Stimulated activated CD4-positive, alpha-beta T cell treated with anti-CD3 and anti-CD28 coated beads, Interleukin-15, amount 100 ng/mL, for 1 hour (primary cell): ENCODE measurements around the gene ACTR3.
A peak's percentile ranks its signal among the peaks of the same experiment; 100 is the strongest.
"Not testable (repeated sequence)": the region's sequence is repeated elsewhere in the genome, so short reads cannot be mapped to it uniquely, and the experiment has no call there.

ENCODE experiments used
- DNase-seq, 2 donors: peaks; one replicate each; pipeline ENCODE4 v3.0.0-alpha.2; 2020; ENCODE audit warnings: low read depth in 1 of 2, low spot score in 1 of 2

ACTR3 gene

DNA sequence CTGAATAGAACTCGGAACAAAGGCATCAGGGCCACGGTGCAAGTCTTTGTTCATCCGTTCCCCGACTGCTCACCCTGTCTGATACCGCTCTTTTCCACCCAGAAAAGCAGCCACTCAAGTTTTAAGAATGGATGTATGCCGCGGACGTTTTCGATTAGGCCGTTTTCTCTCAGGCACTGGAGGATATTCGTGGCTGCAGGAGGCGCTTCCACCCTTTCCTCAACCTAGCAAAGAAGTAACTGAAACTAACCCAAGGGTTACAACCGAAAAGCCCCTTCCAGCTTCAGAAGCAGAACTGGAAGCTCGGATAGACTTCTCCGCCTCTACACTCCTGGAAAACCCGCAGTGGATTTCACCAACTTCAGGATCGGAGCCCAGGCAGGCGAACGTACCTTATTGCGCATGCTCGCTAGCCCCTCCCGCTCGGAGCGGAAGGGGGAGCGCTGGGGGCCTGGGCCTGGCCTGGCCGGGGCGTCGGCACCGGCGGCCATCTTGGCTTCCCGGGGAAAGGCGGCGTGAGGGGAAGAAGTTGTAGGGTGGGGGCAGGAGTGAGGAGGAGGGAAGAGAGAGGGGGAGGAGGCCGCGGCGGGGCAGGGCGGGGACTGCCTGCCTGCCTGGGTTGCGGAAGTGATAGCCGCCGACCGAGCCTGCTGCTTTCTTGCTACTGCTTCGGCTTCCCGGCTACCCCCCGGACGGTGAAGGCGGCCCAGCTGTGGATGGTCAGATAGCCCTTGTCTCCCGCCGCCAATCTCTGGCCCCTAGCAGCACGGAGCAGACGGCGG, at the start of gene ACTR3:
ACTR3 (plus strand) TSS at position 619 of the 782 bp plus-strand sequence. CDS start 191 bp downstream, outside the sequence.
- DNase-seq: peak; percentile 94 to 97

DNA sequence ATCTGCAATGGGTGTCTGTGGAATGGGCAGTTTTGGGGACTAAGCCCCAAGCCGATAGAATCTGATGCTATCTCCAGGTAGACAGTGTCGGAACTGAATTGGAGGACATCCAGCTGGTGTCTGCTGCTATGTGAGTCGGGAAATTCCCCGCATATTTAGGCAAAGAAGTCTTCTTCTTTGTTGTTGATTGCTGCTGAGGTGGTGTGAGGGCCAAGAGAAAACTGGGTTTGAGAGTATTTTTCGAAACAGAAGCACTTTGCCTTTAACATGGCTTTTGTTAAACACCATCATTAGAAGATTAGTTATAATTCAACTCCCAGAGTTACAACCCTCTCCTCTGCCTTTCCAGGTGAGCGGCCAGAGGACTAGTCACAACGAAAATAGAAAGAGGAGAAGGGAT, 49.4 kb upstream of the ACTR3 start:
- no peak for DNase-seq

GRCh38 chr2:113842919-113843736, 46.8 kb upstream of the ACTR3 start:
- no peak for DNase-seq

DNA sequence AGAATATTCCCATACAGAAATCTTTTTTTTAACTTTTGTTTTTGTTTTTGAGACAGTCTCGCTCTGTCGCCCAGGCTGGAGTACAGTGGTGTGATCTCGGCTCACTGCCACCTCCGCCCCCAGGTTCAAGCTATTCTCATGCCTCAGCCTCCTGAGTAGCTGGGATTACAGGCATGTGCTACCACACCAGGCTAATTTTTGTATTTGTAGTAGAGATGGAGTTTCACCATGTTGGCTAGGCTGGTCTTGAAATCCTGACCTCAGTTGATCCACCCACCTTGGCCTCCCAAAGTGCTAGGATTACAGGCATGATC, 46.2 kb upstream of the ACTR3 start:
- DNase-seq: not testable (repeated sequence)

- DNase-seq: no peak
Measured at GRCh38 chr2:113845261-113845660, 44.6 kb upstream of the ACTR3 start.

GRCh38 chr2:113845796-113846195, 44.1 kb upstream of the ACTR3 start:
- not testable (repeated sequence) for DNase-seq

DNA sequence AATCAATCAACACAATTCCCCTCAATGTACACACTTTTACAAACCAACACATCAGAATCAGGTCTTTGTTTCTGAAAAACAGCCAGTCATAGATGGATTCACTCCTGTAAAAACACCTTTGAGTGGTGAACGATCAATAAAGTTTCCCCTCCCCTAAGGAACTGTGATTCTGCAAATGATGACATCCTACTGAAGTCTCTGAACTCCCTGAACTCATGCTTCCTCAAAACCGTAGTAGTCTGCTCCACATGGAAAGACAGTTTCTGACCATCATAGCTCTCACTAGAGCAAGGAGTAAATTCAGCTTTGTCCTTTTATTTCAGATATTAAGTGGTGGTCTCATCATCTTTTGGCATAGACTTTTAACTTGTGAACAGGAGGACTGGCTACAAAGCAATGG, 43.5 kb upstream of the ACTR3 start:
- DNase-seq: no peak

GRCh38 chr2:113847144-113847543, 42.7 kb upstream of the ACTR3 start:
- no peak for DNase-seq

DNA sequence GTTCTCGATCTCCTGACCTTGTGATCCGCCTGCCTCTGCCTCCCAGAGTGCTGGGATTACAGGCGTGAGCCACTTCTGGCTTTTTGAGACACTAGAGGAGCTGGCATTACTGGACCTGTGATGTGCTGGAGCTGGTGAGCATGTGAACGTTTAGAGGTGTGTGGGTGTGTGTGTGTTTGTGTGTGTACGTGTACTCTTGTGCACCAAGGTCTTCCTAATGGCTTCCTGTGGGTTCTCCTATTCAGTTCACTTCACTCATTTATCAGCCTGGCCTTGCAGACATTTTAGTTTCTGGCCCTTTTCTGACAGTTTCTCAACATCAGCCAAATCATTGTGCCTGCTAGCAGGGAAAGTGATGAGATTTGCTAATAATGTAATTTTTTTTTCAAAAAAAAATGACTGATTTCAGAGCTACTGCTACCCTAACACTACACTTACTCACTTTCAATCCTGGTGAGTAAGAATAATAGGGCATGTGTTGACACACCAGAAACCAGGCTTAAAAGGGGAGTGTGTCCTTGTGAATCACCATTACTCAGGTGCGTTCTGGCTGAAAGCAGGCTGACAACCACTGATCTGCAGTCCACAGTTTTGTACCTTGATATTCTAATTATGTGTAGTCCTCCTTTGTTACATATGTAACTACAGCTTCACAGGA, 41.0 kb upstream of the ACTR3 start:
- no peak for DNase-seq

DNA sequence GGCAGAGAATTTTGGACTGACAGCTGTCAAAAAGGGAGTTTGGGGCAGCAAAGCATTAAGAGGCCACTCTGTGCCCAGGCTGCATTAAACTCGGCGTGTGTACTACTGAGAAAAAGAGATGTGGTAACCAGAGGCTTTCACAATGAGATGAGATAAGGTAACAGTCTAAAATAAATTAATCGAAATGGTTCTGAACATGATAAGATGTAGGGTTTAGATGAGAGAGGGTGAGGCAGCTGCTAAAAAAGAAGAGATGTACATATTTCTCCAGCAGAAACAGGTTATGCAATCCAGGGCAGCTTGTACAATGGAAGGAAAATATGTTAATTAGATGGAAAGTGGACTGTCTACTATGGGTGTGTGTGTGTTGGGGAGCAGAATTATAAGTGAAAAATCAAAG, 39.2 kb upstream of the ACTR3 start:
- DNase-seq: no peak

- DNase-seq: no peak
Measured at GRCh38 chr2:113851640-113852039, 38.2 kb upstream of the ACTR3 start.

DNA sequence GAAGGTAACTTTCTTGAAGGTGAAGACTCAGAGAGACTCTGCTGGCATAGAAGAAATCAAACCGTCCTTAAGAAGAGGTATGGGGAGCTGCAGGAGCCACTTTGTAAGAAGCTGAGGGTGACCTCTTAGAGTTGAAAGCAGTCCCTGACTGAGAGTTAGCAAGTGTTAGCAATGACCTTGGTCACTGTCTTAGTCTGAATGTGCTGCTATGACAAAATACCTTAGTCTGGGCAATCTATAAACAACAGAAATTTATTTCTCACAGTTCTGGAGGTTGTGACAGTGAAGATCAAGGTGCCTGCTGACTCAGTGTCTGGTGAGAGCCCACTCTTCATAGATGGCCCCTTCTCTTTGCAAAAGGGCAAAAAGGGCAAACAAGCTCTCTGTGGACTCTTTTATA, 35.7 kb upstream of the ACTR3 start:
- no peak for DNase-seq

DNA sequence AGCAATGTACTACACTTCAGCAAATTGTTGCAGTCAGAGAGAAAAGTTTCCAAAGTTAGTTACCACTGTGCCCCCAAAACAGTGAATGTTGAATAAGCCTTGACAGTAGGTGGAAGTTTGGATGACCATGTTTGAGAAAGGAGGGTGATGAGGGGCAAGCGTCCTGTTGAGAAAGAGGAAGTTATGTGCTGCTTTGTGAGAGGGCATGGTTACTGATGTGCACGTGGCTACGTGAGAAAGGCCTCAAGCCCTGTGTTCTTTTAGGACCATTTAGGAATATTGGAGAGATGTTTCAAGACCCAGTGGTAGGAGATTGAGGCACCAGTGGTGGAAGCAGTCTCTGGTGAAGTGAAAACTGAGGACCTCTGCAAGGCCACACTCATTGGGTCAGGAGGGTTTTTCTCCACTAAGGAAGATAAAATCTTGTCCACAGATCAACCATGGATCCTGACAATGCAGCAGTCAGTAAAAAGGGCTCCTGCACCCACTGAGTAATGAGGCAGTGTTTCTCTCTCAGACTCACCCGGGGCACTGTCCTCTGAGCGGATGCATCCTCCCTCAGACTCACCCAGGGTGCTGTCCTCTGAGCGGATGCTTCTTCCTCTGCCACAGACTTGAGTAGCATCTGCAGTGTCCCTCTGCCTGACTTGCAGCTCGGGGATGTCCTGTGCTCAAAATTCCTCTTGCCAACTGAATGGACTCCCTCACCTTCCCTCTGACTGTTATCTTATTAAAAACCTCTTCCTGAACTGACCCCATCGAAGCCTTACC, 34.7 kb upstream of the ACTR3 start:
- no peak for DNase-seq

GRCh38 chr2:113857464-113857863, 32.4 kb upstream of the ACTR3 start:
- DNase-seq: no peak

DNA sequence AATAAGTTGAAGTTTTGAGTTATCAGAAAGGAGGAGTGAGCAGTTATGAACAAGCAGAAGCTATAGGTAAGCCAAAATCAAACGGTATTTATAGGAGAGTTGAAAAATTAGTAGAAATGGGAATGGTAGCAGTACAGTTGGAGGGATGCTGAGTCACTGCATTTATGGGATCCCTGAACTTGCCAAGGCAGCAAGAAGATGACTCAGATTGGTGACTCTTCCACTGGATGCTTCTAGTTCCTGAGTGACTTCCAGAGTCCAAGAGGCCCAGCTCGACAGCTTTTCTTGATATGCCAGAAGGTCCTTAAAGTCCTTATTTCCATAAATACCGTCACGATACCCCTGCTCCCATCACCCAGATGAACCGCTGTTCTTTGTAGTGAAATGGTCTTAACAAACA, 31.1 kb upstream of the ACTR3 start:
- no peak for DNase-seq

DNA sequence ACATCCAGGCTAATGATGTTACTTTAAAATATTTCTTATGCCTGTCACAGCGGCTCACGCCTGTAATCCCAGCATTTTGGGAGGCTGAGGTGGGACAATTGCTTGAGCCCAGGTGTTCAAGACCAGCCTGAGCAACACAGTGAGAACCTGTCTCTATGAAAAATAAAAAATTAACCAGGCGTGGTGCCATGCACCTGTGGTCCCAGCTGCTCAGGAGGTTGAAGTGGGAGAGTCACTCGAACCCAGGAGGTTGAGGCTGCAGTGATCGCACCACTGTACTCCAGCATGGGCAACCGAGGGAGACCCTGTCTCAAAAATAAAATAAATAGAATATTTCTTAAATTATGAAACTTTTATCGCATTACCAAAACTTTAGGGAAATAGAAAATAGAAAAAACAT, 28.1 kb upstream of the ACTR3 start:
- DNase-seq: no peak

GRCh38 chr2:113863144-113863543, 26.7 kb upstream of the ACTR3 start:
- DNase-seq: no peak

- no peak for DNase-seq
Measured at GRCh38 chr2:113867571-113867970, 22.3 kb upstream of the ACTR3 start.

GRCh38 chr2:113869253-113869652, 20.6 kb upstream of the ACTR3 start:
- DNase-seq: no peak

DNA sequence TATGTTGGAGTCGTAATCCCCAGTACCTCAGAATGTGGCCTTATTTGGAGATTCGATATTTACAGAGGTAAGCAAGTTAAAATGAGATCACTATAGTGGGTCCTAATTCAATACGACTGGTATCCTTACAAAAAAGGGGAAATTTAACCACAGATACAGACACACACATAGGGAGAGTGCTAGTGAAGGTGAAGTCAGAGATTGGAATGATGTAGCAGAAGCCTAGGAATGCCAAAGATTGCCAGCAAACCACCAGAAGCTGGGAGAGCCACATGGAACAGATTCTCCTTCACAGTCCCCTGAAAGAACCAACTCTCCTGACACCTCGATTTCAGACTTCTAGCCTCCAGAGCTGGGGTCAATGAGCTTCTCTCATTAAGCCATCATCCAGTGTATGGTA, 17.7 kb upstream of the ACTR3 start:
- no peak for DNase-seq

GRCh38 chr2:113873867-113874266, 16.0 kb upstream of the ACTR3 start:
- DNase-seq: no peak
